Fibroblast of lung (primary cell): Measurements from ENCODE around the gene TNFAIP8L3.

ENCODE experiments used
- EZH2 ChIP-seq: IDR thresholded peaks from 2 replicates; pipeline ENCODE4 v1.5.1; 2012; ENCODE audit warnings: low read length, control low read depth, mild to moderate bottlenecking; ENCODE audit errors: missing control alignments
- TF ChIP-seq, protein P1 (sequence below), 2 donors: IDR thresholded peaks in 1 of 2; conservative IDR thresholded peaks in 1 of 2; 1 replicate in 1 of 2; 2 replicates in 1 of 2; pipeline ENCODE4 v1.5.1; 2011 to 2012; ENCODE audit warnings: low read length in 2 of 2, control low read depth in 1 of 2, inconsistent platforms in 1 of 2, low read depth in 1 of 2, mild to moderate bottlenecking in 1 of 2

- TF ChIP-seq, protein P1, sequence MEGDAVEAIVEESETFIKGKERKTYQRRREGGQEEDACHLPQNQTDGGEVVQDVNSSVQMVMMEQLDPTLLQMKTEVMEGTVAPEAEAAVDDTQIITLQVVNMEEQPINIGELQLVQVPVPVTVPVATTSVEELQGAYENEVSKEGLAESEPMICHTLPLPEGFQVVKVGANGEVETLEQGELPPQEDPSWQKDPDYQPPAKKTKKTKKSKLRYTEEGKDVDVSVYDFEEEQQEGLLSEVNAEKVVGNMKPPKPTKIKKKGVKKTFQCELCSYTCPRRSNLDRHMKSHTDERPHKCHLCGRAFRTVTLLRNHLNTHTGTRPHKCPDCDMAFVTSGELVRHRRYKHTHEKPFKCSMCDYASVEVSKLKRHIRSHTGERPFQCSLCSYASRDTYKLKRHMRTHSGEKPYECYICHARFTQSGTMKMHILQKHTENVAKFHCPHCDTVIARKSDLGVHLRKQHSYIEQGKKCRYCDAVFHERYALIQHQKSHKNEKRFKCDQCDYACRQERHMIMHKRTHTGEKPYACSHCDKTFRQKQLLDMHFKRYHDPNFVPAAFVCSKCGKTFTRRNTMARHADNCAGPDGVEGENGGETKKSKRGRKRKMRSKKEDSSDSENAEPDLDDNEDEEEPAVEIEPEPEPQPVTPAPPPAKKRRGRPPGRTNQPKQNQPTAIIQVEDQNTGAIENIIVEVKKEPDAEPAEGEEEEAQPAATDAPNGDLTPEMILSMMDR (conservative IDR thresholded peaks at IDR 0.05 in 1 of 2, IDR thresholded peaks at IDR 0.05 in 1 of 2; ENCODE audit: low read depth in 1 of 2, low read length in 2 of 2): no peak
- TF ChIP-seq EZH2: no peak
Measured at GRCh38 chr15:51083641-51084166, 11.0 kb downstream of the TNFAIP8L3 start.
